H1 (cell line): ENCODE data around the gene MAN2C1. TPM values are rescaled to one million over a fixed set of nuclear protein-coding genes. Genes with fewer than 3 reads are reported as not detected.

ENCODE experiments used
- ASH2L ChIP-seq: fragments of 200-600, 300-600 bp; sonication (generic); IDR thresholded peaks from one replicate; pipeline ENCODE4 v1.7.1; 2017; ENCODE audit warnings: low read length
- BRCA1 ChIP-seq: IDR thresholded peaks from 2 replicates; pipeline ENCODE4 v1.6.1; 2012; ENCODE audit warnings: low read depth, low read length, improper control_type of control experiment
- EP300 ChIP-seq, 2 experiments: IDR thresholded peaks; 1 replicate in 1 of 2; 2 replicates in 1 of 2; pipeline ENCODE4 v1.6.1; 2011 to 2012; ENCODE audit warnings: low read depth in 2 of 2, low read length in 2 of 2, mild to moderate bottlenecking in 2 of 2, borderline replicate concordance in 1 of 2, inconsistent platforms in 1 of 2, moderate library complexity in 1 of 2
- GABPA ChIP-seq: IDR thresholded peaks from 2 replicates; pipeline ENCODE4 v1.6.1; 2011; ENCODE audit warnings: mild to moderate bottlenecking, low read length, moderate library complexity, borderline replicate concordance; ENCODE audit not compliant: insufficient read depth
- PHF8 ChIP-seq: fragments of 200-600 bp; sonication (generic); conservative IDR thresholded peaks from 2 replicates; pipeline ENCODE4 v1.7.1; 2012; ENCODE audit warnings: low read depth, mild to moderate bottlenecking, inconsistent platforms, low read length, moderate library complexity
- RBBP5 ChIP-seq: IDR thresholded peaks from 2 replicates; pipeline ENCODE4 v1.7.1; 2012; ENCODE audit warnings: low read depth, mild to moderate bottlenecking, inconsistent platforms, low read length, moderate library complexity, borderline replicate concordance
- TAF7 ChIP-seq: optimal IDR thresholded peaks from 2 replicates; pipeline ENCODE3; 2011; ENCODE audit warnings: low read depth, mild to moderate bottlenecking, inconsistent platforms, low read length, moderate library complexity, borderline replicate concordance
- polyA plus RNA-seq, 7 experiments: library from polyadenylated mRNA; depleted of rRNA in 3 of 7; stranded (reverse) in 5 of 7; unstranded in 2 of 7; fragments of >200 nt in 5 of 7; fragments of 200-250 nt in 2 of 7; gene quantifications; 1 replicate in 5 of 7; 2 replicates in 1 of 7; 4 replicates in 1 of 7; pipeline versions ENCODE4 v1.2.1 to v1.2.3, GENCODE V29; 2011 to 2013; ENCODE audit warnings: missing spikeins in 2 of 7, mixed read lengths in 2 of 7
- total RNA-seq: library from RNA; stranded (reverse); fragmentation: NEBNext Ultra II Directional; extraction: Animal tissue kit (Norgen Biotek cat#: 25700); gene quantifications from 2 replicates; pipeline ENCODE4 v1.2.1, GENCODE V29; 2021

Gene MAN2C1
- total and polyA plus RNA-seq, 2 of the 8 experiments (the other 6 are each of a cell fraction or from before 2014, with no cell fraction given), result 56.3 to 88.9 TPM

DNA sequence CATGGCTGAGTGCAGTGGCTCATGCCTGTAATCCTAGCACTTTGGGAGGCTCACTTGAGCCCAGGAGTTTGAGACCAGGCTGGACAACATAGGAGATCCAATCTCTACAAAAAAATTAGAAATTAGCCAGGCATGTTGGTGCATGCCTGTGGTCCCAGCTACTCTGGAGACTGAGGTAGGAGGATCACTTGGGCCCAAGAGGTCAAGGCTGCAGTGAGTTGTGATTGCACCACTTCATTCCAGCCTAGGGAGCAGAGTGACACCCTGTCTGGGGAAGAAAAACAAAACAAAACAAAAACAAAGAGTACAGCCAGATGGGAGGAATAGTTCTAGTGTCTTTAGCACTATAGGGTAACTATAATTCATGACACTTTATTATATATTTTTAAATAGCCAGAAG is 58.7 kb downstream of the MAN2C1 start (continued):
- no peak for TF ChIP-seq ASH2L
- TF ChIP-seq RBBP5, result no peak
- no peak for TF ChIP-seq GABPA
- no peak for TF ChIP-seq EP300 (IDR thresholded peaks at IDR 0.05; ENCODE audit: borderline replicate concordance in 1 of 2, low read depth in 2 of 2, low read length in 2 of 2)
- TF ChIP-seq PHF8, result no peak
- no peak for TF ChIP-seq TAF7
- TF ChIP-seq BRCA1, result no peak
